ENCODE results near the gene MRPL10. TPM values are rescaled to one million over a fixed set of nuclear protein-coding genes. Genes with fewer than 3 reads are reported as not detected.
A peak's percentile ranks its signal among the peaks of the same experiment; 100 is the strongest.

The MRPL10 gene
- total and polyA plus RNA-seq, 4 donors, result 18.4 to 38.3 (median 30.3) TPM

DNA sequence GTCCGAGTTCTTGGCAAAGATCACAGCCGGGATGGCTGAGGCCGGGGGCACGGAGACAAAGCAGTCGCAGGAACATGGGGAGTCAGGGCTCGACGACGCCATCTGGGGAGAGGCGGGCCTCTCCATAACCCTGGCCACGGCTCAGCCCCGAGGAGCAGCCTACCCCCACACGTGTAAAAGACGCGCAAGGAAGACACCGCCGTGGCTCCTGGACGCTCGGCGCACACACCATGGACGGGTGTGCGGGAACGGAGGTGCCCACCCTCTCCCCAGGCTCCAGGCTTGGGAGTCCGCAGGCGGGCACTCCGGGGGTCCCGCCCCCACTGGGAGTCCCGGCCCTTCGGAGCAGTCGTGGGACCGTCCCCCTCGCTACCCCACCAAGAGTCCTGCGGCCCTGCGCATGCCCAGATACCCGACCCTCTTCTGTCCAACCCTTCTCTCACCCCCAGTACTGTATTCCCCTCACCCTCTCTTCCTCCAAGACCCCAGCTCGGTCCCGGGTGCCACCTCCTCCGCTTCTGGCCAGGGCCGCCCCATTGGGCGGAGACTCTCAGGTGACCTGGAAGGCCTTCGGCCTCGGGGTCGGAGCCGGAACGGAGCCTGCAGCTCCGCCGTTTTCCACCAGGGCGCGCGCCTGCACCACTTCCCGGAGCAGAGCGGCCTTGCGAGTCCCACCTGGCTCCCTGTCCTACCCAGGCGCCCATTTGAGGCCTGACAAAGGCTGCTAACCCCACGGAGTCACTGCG, 9.6 kb upstream of the MRPL10 start, which contains the start of gene SCRN2:
SCRN2 (minus strand) TSS at position 532 of the 746 bp plus-strand sequence; CDS start at position 102, 430 bp downstream.
- ATAC-seq (ENCODE audit: insufficient read depth, low FRiP score) (peak; percentile 91), DNase-seq (peak; percentile 93 to 95 (median 94))
- H3K36me3 ChIP-seq (ENCODE audit: control insufficient read depth in 4 of 4, insufficient read depth in 4 of 4, low read length in 4 of 4), result peaks cover 0 to 21% (median 6%) of the 10 kb centered on the region in 4 donors
- no peaks in the 10 kb centered on the region for H3K9me3 ChIP-seq (ENCODE audit: control insufficient read depth in 4 of 4, insufficient read depth in 3 of 4, low read length in 3 of 4)
- peak within 1 kb of the TSS; percentile 29 to 61 for H3K27ac ChIP-seq (ENCODE audit: low read depth in 1 of 2, low read length in 1 of 2)
- peak within 1 kb of the TSS; percentile 31 to 66 for H3K9ac ChIP-seq (ENCODE audit: insufficient read depth in 1 of 2, low read length in 2 of 2)
- WGBS, 2 donors, result 0% methylated on average over 53 to 55 of the region's 55 CpGs
- peak within 1 kb of the TSS; percentile 55 for H3K4me3 ChIP-seq
- TF ChIP-seq, protein P1, sequence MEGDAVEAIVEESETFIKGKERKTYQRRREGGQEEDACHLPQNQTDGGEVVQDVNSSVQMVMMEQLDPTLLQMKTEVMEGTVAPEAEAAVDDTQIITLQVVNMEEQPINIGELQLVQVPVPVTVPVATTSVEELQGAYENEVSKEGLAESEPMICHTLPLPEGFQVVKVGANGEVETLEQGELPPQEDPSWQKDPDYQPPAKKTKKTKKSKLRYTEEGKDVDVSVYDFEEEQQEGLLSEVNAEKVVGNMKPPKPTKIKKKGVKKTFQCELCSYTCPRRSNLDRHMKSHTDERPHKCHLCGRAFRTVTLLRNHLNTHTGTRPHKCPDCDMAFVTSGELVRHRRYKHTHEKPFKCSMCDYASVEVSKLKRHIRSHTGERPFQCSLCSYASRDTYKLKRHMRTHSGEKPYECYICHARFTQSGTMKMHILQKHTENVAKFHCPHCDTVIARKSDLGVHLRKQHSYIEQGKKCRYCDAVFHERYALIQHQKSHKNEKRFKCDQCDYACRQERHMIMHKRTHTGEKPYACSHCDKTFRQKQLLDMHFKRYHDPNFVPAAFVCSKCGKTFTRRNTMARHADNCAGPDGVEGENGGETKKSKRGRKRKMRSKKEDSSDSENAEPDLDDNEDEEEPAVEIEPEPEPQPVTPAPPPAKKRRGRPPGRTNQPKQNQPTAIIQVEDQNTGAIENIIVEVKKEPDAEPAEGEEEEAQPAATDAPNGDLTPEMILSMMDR (IDR thresholded peaks at IDR 0.05; ENCODE audit: control extremely low read depth, extremely low read depth), result peak; percentile 96
- H3K27me3 ChIP-seq (ENCODE audit: control insufficient read depth in 3 of 3, insufficient read depth in 3 of 3, low read length in 2 of 3), result no peaks in the 10 kb centered on the region
- H3K4me1 ChIP-seq (ENCODE audit: control insufficient read depth in 5 of 5, insufficient read depth in 5 of 5, low read length in 5 of 5), result peaks cover 0 to 56% (median 20%) of the 10 kb centered on the region in 5 donors

DNA sequence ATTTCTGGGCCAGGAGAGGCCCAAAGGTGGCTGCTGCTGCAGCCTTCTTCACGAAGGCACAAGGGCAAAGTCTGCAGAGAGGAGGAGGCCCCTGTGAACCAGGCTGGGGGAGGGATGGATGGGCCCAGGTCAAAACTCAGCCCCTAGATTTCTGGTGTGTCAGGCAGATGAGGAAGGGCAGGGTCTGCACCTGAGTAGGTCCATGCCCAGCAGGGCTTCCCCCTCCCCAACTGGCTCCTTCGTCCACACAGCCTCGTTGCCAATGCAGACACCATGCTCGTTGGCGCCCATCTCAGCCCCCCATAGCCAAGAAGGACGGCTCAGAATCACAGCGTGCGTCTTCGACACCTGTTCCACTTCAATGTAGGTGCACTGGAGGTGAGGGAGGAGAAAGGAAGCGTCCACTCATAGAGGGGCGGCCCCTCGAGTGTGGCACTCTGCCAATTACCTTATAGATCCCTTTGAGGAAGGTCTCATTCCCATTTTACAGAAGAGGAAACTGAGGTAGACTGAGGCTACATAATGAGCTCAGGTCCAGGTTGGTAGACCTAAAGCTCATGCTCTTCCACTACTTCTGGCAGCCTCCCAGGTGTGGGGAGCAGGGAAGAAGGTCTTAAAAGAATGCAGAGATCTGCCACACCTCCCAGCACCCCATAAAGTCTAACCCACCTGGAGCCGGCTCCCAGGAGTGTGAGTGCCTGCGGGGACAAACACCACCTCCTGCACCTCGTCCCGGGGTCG, 8.8 kb upstream of the MRPL10 start:
- Histone ChIP-seq H3K9ac (ENCODE audit: insufficient read depth in 1 of 2, low read length in 2 of 2) (peak overlapping the region; percentile 31 to 37), H3K27ac (ENCODE audit: low read depth in 1 of 2, low read length in 1 of 2) (peak overlapping the region in 1 of 2 donors; percentile 29), H3K36me3 (ENCODE audit: control insufficient read depth in 4 of 4, insufficient read depth in 4 of 4, low read length in 4 of 4) (peaks cover 0 to 21% (median 6%) of the 10 kb centered on the region in 4 donors), H3K4me1 (ENCODE audit: control insufficient read depth in 5 of 5, insufficient read depth in 5 of 5, low read length in 5 of 5) (peaks cover 0 to 49% (median 15%) of the 10 kb centered on the region in 5 donors), H3K27me3 (ENCODE audit: control insufficient read depth in 3 of 3, insufficient read depth in 3 of 3, low read length in 2 of 3) (no peaks in the 10 kb centered on the region), H3K9me3 (ENCODE audit: control insufficient read depth in 4 of 4, insufficient read depth in 3 of 4, low read length in 3 of 4) (no peaks in the 10 kb centered on the region), H3K4me3 (peak overlapping the region; percentile 55)
- DNase-seq (no peak), ATAC-seq (ENCODE audit: insufficient read depth, low FRiP score) (no peak)
- TF ChIP-seq, protein P1 (IDR thresholded peaks at IDR 0.05; ENCODE audit: control extremely low read depth, extremely low read depth), result no peak
- WGBS, 2 donors, result 38 to 47% methylated on average over 17 of the region's 17 CpGs

DNA sequence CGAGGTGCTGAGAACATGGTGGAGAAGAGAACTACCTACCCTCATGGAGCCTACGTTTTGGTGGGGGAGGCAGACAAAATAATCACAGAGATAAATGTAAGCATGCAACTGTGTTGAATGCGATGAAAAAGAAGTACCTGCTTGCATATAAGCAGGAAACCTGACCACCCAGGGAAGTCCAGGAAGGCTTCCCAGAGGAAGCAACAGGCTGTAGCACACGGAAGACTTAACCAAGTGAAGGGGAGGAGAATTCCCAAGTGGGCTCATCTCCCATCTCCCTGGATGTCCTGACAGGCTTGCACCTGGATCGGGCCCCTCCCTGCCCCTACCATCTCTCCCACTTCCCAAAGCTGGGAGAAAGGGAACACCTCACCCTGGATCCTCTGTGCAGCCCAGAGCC, 7.7 kb upstream of the MRPL10 start:
- DNase-seq (no peak), ATAC-seq (ENCODE audit: insufficient read depth, low FRiP score) (no peak)
- Histone ChIP-seq H3K4me1 (ENCODE audit: control insufficient read depth in 5 of 5, insufficient read depth in 5 of 5, low read length in 5 of 5) (peaks cover 0 to 38% (median 6%) of the 10 kb centered on the region in 5 donors), H3K9ac (ENCODE audit: insufficient read depth in 1 of 2, low read length in 2 of 2) (no peak overlapping the region), H3K4me3 (no peak overlapping the region), H3K27ac (ENCODE audit: low read depth in 1 of 2, low read length in 1 of 2) (no peak overlapping the region), H3K36me3 (ENCODE audit: control insufficient read depth in 4 of 4, insufficient read depth in 4 of 4, low read length in 4 of 4) (peaks cover 0 to 21% (median 6%) of the 10 kb centered on the region in 4 donors), H3K27me3 (ENCODE audit: control insufficient read depth in 3 of 3, insufficient read depth in 3 of 3, low read length in 2 of 3) (no peaks in the 10 kb centered on the region), H3K9me3 (ENCODE audit: control insufficient read depth in 4 of 4, insufficient read depth in 3 of 4, low read length in 3 of 4) (no peaks in the 10 kb centered on the region)
- TF ChIP-seq, protein P1 (IDR thresholded peaks at IDR 0.05; ENCODE audit: control extremely low read depth, extremely low read depth), result no peak
- WGBS, 2 donors, result 92% methylated on average over 5 of the region's 5 CpGs
